ENCODE results near the gene SEMA3E. TPM values are rescaled to one million over a fixed set of nuclear protein-coding genes. Genes with fewer than 3 reads are reported as not detected.

SEMA3E gene
- total RNA-seq, 1 donor from 2014 or later: 4.6 TPM

GRCh38 chr7:83484826-83485225 is 164.1 kb downstream of the SEMA3E start:
- Histone ChIP-seq H3K9ac (ENCODE audit: low read length) (no peak overlapping the region), H3K27ac (ENCODE audit: low read depth, low read length) (no peak overlapping the region), H3K4me2 (ENCODE audit: low read length) (no peak overlapping the region), H3K27me3 (ENCODE audit: insufficient read depth, low read length) (no peaks in the 10 kb centered on the region), H3K36me3 (ENCODE audit: insufficient read depth, low read length) (no peaks in the 10 kb centered on the region), H3K79me2 (ENCODE audit: insufficient read depth, low read length) (no peaks in the 10 kb centered on the region), H2AFZ (ENCODE audit: low read depth, low read length) (no peak overlapping the region), H3K9me3 (ENCODE audit: insufficient read depth, low read depth, low read length) (no peaks in the 10 kb centered on the region), H4K20me1 (ENCODE audit: insufficient read depth, low read length) (no peaks in the 10 kb centered on the region), H3K4me3 (ENCODE audit: insufficient read depth, low read depth, low read length) (no peak overlapping the region), H3K4me1 (ENCODE audit: insufficient read depth, low read length) (no peaks in the 10 kb centered on the region)
- FAIRE-seq (no peak), DNase-seq (ENCODE audit: low read depth) (no peak)
- Mint-ChIP-seq H3K4me3 (ENCODE audit: unreplicated experiment) (no peak overlapping the region), H3K36me3 (ENCODE audit: low read depth, unreplicated experiment) (no peaks in the 10 kb centered on the region), H3K27ac (ENCODE audit: unreplicated experiment) (no peak overlapping the region), H3K4me1 (ENCODE audit: low read depth, unreplicated experiment) (no peaks in the 10 kb centered on the region), H3K9me3 (ENCODE audit: unreplicated experiment) (peaks cover 1% of the 10 kb centered on the region), H3K27me3 (ENCODE audit: low read depth, unreplicated experiment) (no peaks in the 10 kb centered on the region)
- TF ChIP-seq EZH2 (IDR thresholded peaks at IDR 0.05; ENCODE audit: insufficient read depth, low read length) (no peak), CTCF (IDR thresholded peaks at IDR 0.05; ENCODE audit: insufficient read depth, low read depth, low read length) (no peak)

GRCh38 chr7:83484266-83484665 is 164.7 kb downstream of the SEMA3E start:
- Histone ChIP-seq H3K4me2 (ENCODE audit: low read length) (no peak overlapping the region), H4K20me1 (ENCODE audit: insufficient read depth, low read length) (no peaks in the 10 kb centered on the region), H3K36me3 (ENCODE audit: insufficient read depth, low read length) (no peaks in the 10 kb centered on the region), H3K27me3 (ENCODE audit: insufficient read depth, low read length) (no peaks in the 10 kb centered on the region), H3K27ac (ENCODE audit: low read depth, low read length) (no peak overlapping the region), H3K79me2 (ENCODE audit: insufficient read depth, low read length) (no peaks in the 10 kb centered on the region), H3K9me3 (ENCODE audit: insufficient read depth, low read depth, low read length) (no peaks in the 10 kb centered on the region), H3K4me3 (ENCODE audit: insufficient read depth, low read depth, low read length) (no peak overlapping the region), H3K4me1 (ENCODE audit: insufficient read depth, low read length) (no peaks in the 10 kb centered on the region), H2AFZ (ENCODE audit: low read depth, low read length) (no peak overlapping the region), H3K9ac (ENCODE audit: low read length) (no peak overlapping the region)
- no peak for TF ChIP-seq CTCF (IDR thresholded peaks at IDR 0.05; ENCODE audit: insufficient read depth, low read depth, low read length)
- TF ChIP-seq EZH2 (IDR thresholded peaks at IDR 0.05; ENCODE audit: insufficient read depth, low read length): no peak
- no peaks in the 10 kb centered on the region for H3K36me3 Mint-ChIP-seq (ENCODE audit: low read depth, unreplicated experiment)
- no peak overlapping the region for H3K4me3 Mint-ChIP-seq (ENCODE audit: unreplicated experiment)
- H3K9me3 Mint-ChIP-seq (ENCODE audit: unreplicated experiment): peaks cover 1% of the 10 kb centered on the region
- FAIRE-seq (no peak), DNase-seq (ENCODE audit: low read depth) (no peak)
- H3K27me3 Mint-ChIP-seq (ENCODE audit: low read depth, unreplicated experiment): no peaks in the 10 kb centered on the region
- no peak overlapping the region for H3K27ac Mint-ChIP-seq (ENCODE audit: unreplicated experiment)
- H3K4me1 Mint-ChIP-seq (ENCODE audit: low read depth, unreplicated experiment): no peaks in the 10 kb centered on the region

- TF ChIP-seq CTCF (IDR thresholded peaks at IDR 0.05; ENCODE audit: insufficient read depth, low read depth, low read length) (no peak), EZH2 (IDR thresholded peaks at IDR 0.05; ENCODE audit: insufficient read depth, low read length) (no peak)
- no peaks in the 10 kb centered on the region for H3K79me2 ChIP-seq (ENCODE audit: insufficient read depth, low read length)
- DNase-seq (ENCODE audit: low read depth) (no peak), FAIRE-seq (no peak)
- Mint-ChIP-seq H3K27ac (ENCODE audit: unreplicated experiment) (no peak overlapping the region), H3K4me1 (ENCODE audit: low read depth, unreplicated experiment) (no peaks in the 10 kb centered on the region), H3K27me3 (ENCODE audit: low read depth, unreplicated experiment) (no peaks in the 10 kb centered on the region), H3K4me3 (ENCODE audit: unreplicated experiment) (no peak overlapping the region), H3K36me3 (ENCODE audit: low read depth, unreplicated experiment) (no peaks in the 10 kb centered on the region), H3K9me3 (ENCODE audit: unreplicated experiment) (peaks cover 1% of the 10 kb centered on the region)
- H3K9ac ChIP-seq (ENCODE audit: low read length): no peak overlapping the region
- no peaks in the 10 kb centered on the region for H4K20me1 ChIP-seq (ENCODE audit: insufficient read depth, low read length)
- H3K36me3 ChIP-seq (ENCODE audit: insufficient read depth, low read length): no peaks in the 10 kb centered on the region
- no peaks in the 10 kb centered on the region for H3K4me1 ChIP-seq (ENCODE audit: insufficient read depth, low read length)
- no peak overlapping the region for H2AFZ ChIP-seq (ENCODE audit: low read depth, low read length)
- H3K27ac ChIP-seq (ENCODE audit: low read depth, low read length): no peak overlapping the region
- no peak overlapping the region for H3K4me2 ChIP-seq (ENCODE audit: low read length)
- no peaks in the 10 kb centered on the region for H3K9me3 ChIP-seq (ENCODE audit: insufficient read depth, low read depth, low read length)
- H3K27me3 ChIP-seq (ENCODE audit: insufficient read depth, low read length): no peaks in the 10 kb centered on the region
- H3K4me3 ChIP-seq (ENCODE audit: insufficient read depth, low read depth, low read length): no peak overlapping the region
Observed at GRCh38 chr7:83478616-83479015, 170.3 kb downstream of the SEMA3E start.

Measured in astrocyte (in vitro differentiated cells and primary cell).